T-helper 2 cell treated with Interferon-gamma antibody and Interleukin-4, amounts not matched to agents 5 μg/mL and 100 μg/mL, for 36 hours (primary cell): ENCODE results near the gene HIBCH.

Experiments used
- DNase-seq: peaks from one replicate; pipeline ENCODE4 v3.0.0; 2021; ENCODE audit warnings: low spot score
- H3K27ac Mint-ChIP-seq: one replicate; pipeline ENCODE4 v1.8.0; 2021; ENCODE audit warnings: mild to moderate bottlenecking, mixed read lengths
- H3K27me3 Mint-ChIP-seq: one replicate; pipeline ENCODE4 v1.8.0; 2021; ENCODE audit warnings: low read depth, mixed read lengths
- H3K36me3 Mint-ChIP-seq: one replicate; pipeline ENCODE4 v1.8.0; 2021; ENCODE audit warnings: low read depth, mixed read lengths
- H3K4me1 Mint-ChIP-seq: one replicate; pipeline ENCODE4 v1.8.0; 2021; ENCODE audit warnings: low read depth, mixed read lengths
- H3K4me3 Mint-ChIP-seq: one replicate; pipeline ENCODE4 v1.8.0; 2022; ENCODE audit warnings: mild to moderate bottlenecking, moderate library complexity, mixed read lengths
- H3K9me3 Mint-ChIP-seq: one replicate; pipeline ENCODE4 v1.8.0; 2021; ENCODE audit warnings: mixed read lengths

The HIBCH gene

GRCh38 chr2:190197143-190197720, 122.4 kb downstream of the HIBCH start:
- no peak for DNase-seq
- Mint-ChIP-seq H3K36me3 (peaks cover 5% of the 10 kb centered on the region), H3K4me1 (no peaks in the 10 kb centered on the region), H3K4me3 (no peak overlapping the region), H3K27ac (no peak overlapping the region), H3K9me3 (no peaks in the 10 kb centered on the region), H3K27me3 (no peaks in the 10 kb centered on the region)

DNA sequence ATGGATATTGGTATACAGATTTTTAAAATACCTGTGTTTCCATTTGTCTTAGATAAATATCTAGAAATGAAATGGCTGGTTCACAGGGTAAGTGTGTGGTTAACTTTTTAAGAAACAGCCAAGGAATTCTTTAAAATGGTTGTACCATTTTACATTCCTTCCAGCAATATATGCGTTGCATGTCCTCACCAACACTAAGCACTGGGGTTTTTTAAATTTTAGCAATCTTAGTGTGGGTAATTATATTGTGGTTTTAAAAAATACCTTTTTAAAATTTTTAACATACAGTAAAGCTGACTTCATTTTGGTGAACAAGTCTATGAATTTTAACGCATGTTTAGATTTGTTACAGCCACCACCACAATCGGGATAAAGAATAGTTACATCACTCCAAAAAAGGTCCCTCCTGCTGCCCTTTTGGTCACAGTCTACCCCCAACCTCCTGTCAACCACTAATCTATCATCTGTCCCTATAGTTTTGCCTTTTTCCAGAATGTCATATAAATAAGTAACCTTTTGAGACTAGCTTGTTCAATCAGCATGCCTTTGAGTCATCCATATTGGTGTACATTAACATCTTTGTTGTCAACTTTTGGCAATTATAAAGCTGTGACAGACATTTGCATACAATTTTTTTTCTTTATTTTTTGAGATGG, 129.0 kb downstream of the HIBCH start:
- no peaks in the 10 kb centered on the region for H3K9me3 Mint-ChIP-seq
- H3K4me1 Mint-ChIP-seq: no peaks in the 10 kb centered on the region
- H3K36me3 Mint-ChIP-seq: peaks cover 2% of the 10 kb centered on the region
- no peak overlapping the region for H3K27ac Mint-ChIP-seq
- no peaks in the 10 kb centered on the region for H3K27me3 Mint-ChIP-seq
- no peak for DNase-seq
- no peak overlapping the region for H3K4me3 Mint-ChIP-seq

DNA sequence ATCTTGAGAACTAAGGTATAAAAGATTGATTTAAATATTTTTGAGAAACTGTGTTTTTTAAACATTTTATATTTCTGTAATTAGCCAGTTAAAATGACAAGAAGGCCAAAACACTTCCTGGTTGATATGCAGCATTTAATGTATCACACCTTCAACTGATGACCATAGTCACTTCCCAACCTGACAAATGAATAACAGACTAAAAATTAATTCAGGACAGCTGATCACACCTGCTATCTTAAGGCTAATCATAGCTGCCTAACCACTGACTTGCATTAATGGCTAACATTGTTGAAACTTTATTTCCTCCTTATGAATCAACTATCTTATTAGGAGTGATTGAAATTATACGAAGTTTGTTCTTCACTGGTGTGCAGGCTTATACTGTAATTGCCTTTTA, 131.3 kb downstream of the HIBCH start:
- H3K4me1 Mint-ChIP-seq: no peaks in the 10 kb centered on the region

GRCh38 chr2:190186238-190186637, 133.4 kb downstream of the HIBCH start:
- Mint-ChIP-seq H3K36me3 (peaks cover 1% of the 10 kb centered on the region), H3K27ac (no peak overlapping the region), H3K4me1 (no peaks in the 10 kb centered on the region), H3K27me3 (peaks cover 25% of the 10 kb centered on the region), H3K9me3 (no peaks in the 10 kb centered on the region), H3K4me3 (no peak overlapping the region)
- no peak for DNase-seq

More for the DNA sequence above, 131.3 kb downstream of the HIBCH start:
- Mint-ChIP-seq H3K27ac (no peak overlapping the region), H3K36me3 (no peaks in the 10 kb centered on the region), H3K4me3 (no peak overlapping the region), H3K27me3 (peaks cover 10% of the 10 kb centered on the region), H3K9me3 (no peaks in the 10 kb centered on the region)
- no peak for DNase-seq

GRCh38 chr2:190185380-190185779, 134.2 kb downstream of the HIBCH start:
- H3K4me3 Mint-ChIP-seq: no peak overlapping the region
- no peak for DNase-seq
- no peak overlapping the region for H3K27ac Mint-ChIP-seq
- H3K27me3 Mint-ChIP-seq: peaks cover 28% of the 10 kb centered on the region
- peaks cover 1% of the 10 kb centered on the region for H3K36me3 Mint-ChIP-seq
- no peaks in the 10 kb centered on the region for H3K9me3 Mint-ChIP-seq
- H3K4me1 Mint-ChIP-seq: peaks cover 2% of the 10 kb centered on the region

GRCh38 chr2:190184460-190184859, 135.2 kb downstream of the HIBCH start:
- peaks cover 5% of the 10 kb centered on the region for H3K4me1 Mint-ChIP-seq
- peaks cover 4% of the 10 kb centered on the region for H3K36me3 Mint-ChIP-seq
- H3K27ac Mint-ChIP-seq: no peak overlapping the region
- no peaks in the 10 kb centered on the region for H3K9me3 Mint-ChIP-seq
- no peak overlapping the region for H3K4me3 Mint-ChIP-seq
- DNase-seq: no peak
- peaks cover 34% of the 10 kb centered on the region for H3K27me3 Mint-ChIP-seq

GRCh38 chr2:190183539-190183938, 136.1 kb downstream of the HIBCH start:
- Mint-ChIP-seq H3K4me1 (peaks cover 5% of the 10 kb centered on the region), H3K9me3 (no peaks in the 10 kb centered on the region), H3K36me3 (peaks cover 4% of the 10 kb centered on the region), H3K4me3 (no peak overlapping the region), H3K27me3 (peaks cover 34% of the 10 kb centered on the region), H3K27ac (no peak overlapping the region)
- no peak for DNase-seq

- H3K27me3 Mint-ChIP-seq: peaks cover 34% of the 10 kb centered on the region
- no peak overlapping the region for H3K4me3 Mint-ChIP-seq
- H3K27ac Mint-ChIP-seq: no peak overlapping the region
- DNase-seq: no peak
- H3K36me3 Mint-ChIP-seq: peaks cover 4% of the 10 kb centered on the region
- H3K4me1 Mint-ChIP-seq: peaks cover 5% of the 10 kb centered on the region
- no peaks in the 10 kb centered on the region for H3K9me3 Mint-ChIP-seq
These were observed 137.5 kb downstream of the HIBCH start for GRCh38 chr2:190182071-190182524.

- H3K27ac Mint-ChIP-seq: no peak overlapping the region
- peak overlapping the region; percentile 62 for H3K4me3 Mint-ChIP-seq
- DNase-seq: no peak
- H3K36me3 Mint-ChIP-seq: peaks cover 4% of the 10 kb centered on the region
- H3K27me3 Mint-ChIP-seq: peaks cover 34% of the 10 kb centered on the region
- H3K9me3 Mint-ChIP-seq: no peaks in the 10 kb centered on the region
- H3K4me1 Mint-ChIP-seq: peaks cover 5% of the 10 kb centered on the region
These were observed 138.4 kb downstream of the HIBCH start for GRCh38 chr2:190181123-190181669.

DNA sequence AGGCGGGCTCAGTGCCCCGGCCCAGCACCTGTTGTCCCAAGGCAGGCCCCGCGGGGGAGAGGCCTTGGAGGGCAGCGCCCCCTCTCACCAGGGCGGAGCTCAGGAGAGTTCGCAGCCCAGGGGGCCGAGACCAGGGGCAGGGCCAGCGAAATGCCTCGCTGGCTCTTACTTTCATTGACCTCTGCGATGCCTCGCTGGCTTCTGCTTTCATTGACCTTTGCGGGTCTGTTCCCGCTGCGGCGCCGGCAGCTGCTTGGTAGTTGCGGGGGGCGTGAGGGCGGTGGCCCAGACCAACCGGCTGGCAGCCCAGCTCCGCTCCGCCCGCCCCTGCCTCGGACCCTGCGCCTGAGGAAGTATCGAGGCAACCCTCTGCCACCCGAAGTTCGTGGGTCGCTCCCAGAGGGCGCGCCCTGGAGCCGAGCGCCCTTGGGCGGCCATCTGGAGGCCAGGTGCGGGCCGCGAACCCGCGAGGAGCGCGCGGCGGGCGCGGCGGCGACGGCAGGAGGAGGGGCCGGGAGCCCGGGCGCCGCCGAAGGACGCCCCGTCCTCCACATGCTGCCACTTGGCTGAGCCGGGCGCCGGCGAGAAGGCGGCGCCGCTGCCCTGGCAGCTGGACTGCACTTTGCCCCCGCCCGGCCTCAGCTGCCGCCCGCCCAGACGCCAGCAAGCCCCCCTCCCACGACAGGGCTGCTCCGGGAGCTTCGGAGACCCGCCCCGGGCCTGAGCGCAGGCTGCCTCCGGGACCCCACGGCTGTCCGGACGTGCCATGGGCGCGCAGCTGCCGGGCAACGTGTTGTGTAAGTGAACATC, 139.1 kb downstream of the HIBCH start:
- Mint-ChIP-seq H3K9me3 (no peaks in the 10 kb centered on the region), H3K4me1 (peaks cover 5% of the 10 kb centered on the region), H3K27ac (no peak overlapping the region), H3K27me3 (peaks cover 34% of the 10 kb centered on the region), H3K36me3 (peaks cover 4% of the 10 kb centered on the region), H3K4me3 (no peak overlapping the region)
- peak; percentile 10 for DNase-seq

GRCh38 chr2:190179754-190180312, 139.8 kb downstream of the HIBCH start:
- Mint-ChIP-seq H3K27ac (no peak overlapping the region), H3K4me1 (peaks cover 5% of the 10 kb centered on the region), H3K36me3 (peaks cover 4% of the 10 kb centered on the region), H3K9me3 (no peaks in the 10 kb centered on the region), H3K4me3 (peak overlapping the region; percentile 62), H3K27me3 (peaks cover 34% of the 10 kb centered on the region)
- DNase-seq: no peak

DNA sequence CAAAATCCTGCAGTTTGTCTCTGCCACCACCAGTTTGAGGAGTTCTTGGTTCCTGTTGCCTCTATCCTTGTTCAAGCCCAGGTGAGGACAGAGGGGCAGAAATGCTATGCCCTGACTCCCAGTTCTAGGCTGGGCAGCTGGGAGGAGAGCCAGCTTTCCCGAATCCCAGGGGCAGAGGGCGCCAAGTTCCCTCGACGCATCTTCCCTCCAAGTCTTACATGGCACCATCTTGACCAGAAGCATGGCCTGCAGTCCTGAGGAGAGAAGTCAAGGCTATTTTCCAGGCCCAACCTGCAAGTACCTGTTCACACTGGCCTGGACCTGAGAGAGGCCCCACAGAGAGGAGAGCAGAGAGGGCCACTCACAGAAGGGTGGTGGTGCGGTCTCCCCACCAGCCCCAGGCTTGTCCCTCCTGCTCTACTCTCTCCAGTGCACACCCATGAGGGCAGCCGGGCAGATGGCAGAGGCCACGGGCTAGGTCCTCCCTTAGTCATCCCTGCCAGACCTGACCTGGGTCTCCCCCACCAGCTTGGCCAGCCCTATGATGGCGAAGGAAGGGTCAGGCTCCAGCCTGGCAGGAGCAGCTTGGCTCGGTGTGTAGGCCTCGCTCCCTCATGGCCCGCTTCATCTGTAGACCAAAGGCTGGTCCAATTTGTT, 141.4 kb downstream of the HIBCH start:
- Mint-ChIP-seq H3K36me3 (peaks cover 4% of the 10 kb centered on the region), H3K27ac (no peak overlapping the region), H3K4me1 (peaks cover 5% of the 10 kb centered on the region), H3K9me3 (peaks cover 6% of the 10 kb centered on the region), H3K4me3 (no peak overlapping the region), H3K27me3 (peaks cover 23% of the 10 kb centered on the region)
- DNase-seq: no peak

DNA sequence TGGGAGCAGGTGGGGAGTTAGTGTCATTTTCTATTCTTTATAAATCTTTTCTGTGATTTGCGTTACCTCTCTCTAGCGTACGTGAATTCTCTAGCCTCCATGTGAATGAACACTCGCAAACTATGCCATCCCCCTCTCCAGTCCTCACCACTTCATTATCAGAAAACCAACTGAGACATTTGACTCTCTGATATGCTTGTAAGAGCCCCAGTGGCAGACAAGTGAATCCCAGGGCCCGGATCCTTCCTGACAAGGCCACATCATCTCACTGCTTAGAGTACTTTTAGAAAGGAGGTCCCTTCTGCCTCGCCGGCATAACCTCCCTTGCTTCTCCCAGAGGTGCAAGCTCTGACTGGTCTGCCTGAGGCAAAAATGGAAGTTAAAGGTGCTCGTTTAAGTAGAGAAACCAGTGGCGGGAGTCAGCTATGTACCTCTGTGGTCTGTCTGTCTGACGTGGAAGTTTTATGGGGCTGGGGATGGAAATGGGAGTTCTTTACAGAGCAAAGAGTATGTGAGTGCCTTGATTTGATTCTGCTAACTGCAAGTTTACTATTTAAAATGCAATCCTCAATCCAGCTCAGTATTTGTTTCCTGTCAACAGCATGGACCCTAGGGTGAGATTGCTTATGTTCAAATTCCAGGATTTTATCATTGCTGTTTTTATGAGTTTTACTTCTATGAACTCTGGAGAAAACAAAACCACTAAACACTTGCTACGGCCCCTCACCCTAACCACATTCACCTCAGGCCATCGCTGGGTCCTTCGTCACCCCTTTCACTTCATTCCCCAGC, 142.2 kb downstream of the HIBCH start:
- DNase-seq: no peak
- Mint-ChIP-seq H3K4me1 (peaks cover 5% of the 10 kb centered on the region), H3K4me3 (no peak overlapping the region), H3K27ac (no peak overlapping the region), H3K9me3 (peaks cover 6% of the 10 kb centered on the region), H3K36me3 (peaks cover 4% of the 10 kb centered on the region), H3K27me3 (peaks cover 17% of the 10 kb centered on the region)
